Mucosa of stomach (tissue), 1 donor: ENCODE measurements around the gene RTN4IP1.
"Not testable (repeated sequence)": the region's sequence is repeated elsewhere in the genome, so short reads cannot be mapped to it uniquely, and the experiment has no call there.

Experiments
- H3K27me3 ChIP-seq: one replicate; pipeline ENCODE4 v1.7.0; 2013; ENCODE audit warnings: mild to moderate bottlenecking, low read length; ENCODE audit not compliant: control insufficient read depth, insufficient read depth
- H3K36me3 ChIP-seq: one replicate; pipeline ENCODE4 v1.7.0; 2013; ENCODE audit warnings: low read length; ENCODE audit not compliant: control insufficient read depth, insufficient read depth
- H3K4me1 ChIP-seq: one replicate; pipeline ENCODE4 v1.7.0; 2013; ENCODE audit warnings: mild to moderate bottlenecking, low read length; ENCODE audit not compliant: control insufficient read depth, insufficient read depth
- H3K4me3 ChIP-seq: one replicate; pipeline ENCODE4 v1.7.0; 2013; ENCODE audit warnings: low read length
- H3K9ac ChIP-seq: one replicate; pipeline ENCODE4 v1.7.0; 2013; ENCODE audit warnings: mild to moderate bottlenecking, low read length, moderate library complexity
- H3K9me3 ChIP-seq: one replicate; pipeline ENCODE4 v1.7.0; 2013; ENCODE audit warnings: mild to moderate bottlenecking, low read length, moderate library complexity; ENCODE audit not compliant: control insufficient read depth
- donor health status: Pancreatic carcinoma.

Gene RTN4IP1

GRCh38 chr6:106568530-106568929 lies 60.8 kb downstream of the RTN4IP1 start:
- Histone ChIP-seq H3K36me3 (no peaks in the 10 kb centered on the region), H3K9ac (no peak overlapping the region), H3K27me3 (no peaks in the 10 kb centered on the region), H3K4me1 (no peaks in the 10 kb centered on the region), H3K9me3 (no peaks in the 10 kb centered on the region), H3K4me3 (no peak overlapping the region)

- no peaks in the 10 kb centered on the region for H3K27me3 ChIP-seq
- no peak overlapping the region for H3K9ac ChIP-seq
- no peak overlapping the region for H3K4me3 ChIP-seq
- no peaks in the 10 kb centered on the region for H3K9me3 ChIP-seq
- H3K4me1 ChIP-seq = no peaks in the 10 kb centered on the region
- H3K36me3 ChIP-seq = no peaks in the 10 kb centered on the region
Observed at GRCh38 chr6:106564476-106564875, 64.8 kb downstream of the RTN4IP1 start.

DNA sequence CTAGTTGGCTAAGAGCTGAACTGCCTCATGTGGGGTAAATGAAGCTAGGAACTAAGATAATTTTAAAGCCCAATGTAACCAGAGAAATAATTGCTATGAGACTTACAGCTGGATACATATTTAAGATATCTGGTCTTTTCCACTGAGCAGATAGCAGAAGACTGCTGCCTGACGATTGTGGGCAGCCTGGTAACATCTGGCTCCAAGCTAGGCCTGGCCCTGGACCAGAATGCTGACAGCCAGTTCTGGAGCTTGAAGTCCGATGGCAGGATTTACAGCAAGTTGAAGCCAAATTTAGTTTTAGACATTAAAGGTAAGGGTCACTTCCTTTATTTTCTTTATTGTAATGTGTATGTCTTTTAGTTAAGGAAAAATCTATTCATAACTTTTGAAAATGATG lies 65.7 kb downstream of the RTN4IP1 start:
- Histone ChIP-seq H3K27me3 (no peaks in the 10 kb centered on the region), H3K9me3 (no peaks in the 10 kb centered on the region), H3K9ac (no peak overlapping the region), H3K4me1 (no peaks in the 10 kb centered on the region), H3K4me3 (no peak overlapping the region), H3K36me3 (no peaks in the 10 kb centered on the region)

GRCh38 chr6:106561686-106562405 lies 67.5 kb downstream of the RTN4IP1 start:
- Histone ChIP-seq H3K9me3 (no peaks in the 10 kb centered on the region), H3K4me1 (no peaks in the 10 kb centered on the region), H3K27me3 (no peaks in the 10 kb centered on the region), H3K9ac (no peak overlapping the region), H3K36me3 (no peaks in the 10 kb centered on the region), H3K4me3 (no peak overlapping the region)

DNA sequence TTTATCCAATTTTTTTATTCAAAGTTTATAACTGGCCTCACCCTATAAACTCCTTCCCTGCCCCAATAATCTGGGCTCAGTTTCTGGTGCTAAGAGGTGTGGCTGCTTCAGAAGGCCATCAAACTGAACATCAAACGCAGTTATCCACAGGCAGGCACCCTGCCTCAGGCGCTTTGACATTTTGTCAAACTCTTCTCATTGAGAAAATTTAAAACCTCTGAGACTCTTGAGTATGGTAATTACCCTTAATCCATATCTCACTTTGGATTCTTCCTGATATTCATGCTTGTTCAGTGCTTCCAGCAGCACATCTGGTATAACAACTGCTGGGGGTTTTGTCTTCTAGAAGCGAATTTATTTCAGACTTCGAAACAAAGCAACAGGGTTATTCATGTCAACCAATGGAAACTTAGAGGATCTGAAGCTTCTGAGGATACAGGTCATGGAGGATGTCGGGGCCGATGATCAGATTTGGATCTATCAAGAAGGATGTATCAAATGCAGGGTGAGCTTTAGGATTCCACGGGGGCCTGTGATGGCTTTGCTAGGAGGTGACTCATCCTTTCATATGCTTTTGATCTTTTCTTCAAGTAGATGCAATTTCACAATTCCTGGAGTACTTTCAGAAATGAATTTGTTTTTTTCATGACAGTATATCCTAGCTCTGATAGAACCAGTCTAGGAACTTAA lies 68.2 kb downstream of the RTN4IP1 start:
- Histone ChIP-seq H3K9ac (no peak overlapping the region), H3K4me1 (no peaks in the 10 kb centered on the region), H3K4me3 (no peak overlapping the region), H3K36me3 (no peaks in the 10 kb centered on the region), H3K27me3 (no peaks in the 10 kb centered on the region), H3K9me3 (no peaks in the 10 kb centered on the region)

- H3K36me3 ChIP-seq, H3K4me3 ChIP-seq: not testable (repeated sequence)
Observed at GRCh38 chr6:106559659-106560058, 69.6 kb downstream of the RTN4IP1 start.

GRCh38 chr6:106558364-106558763 lies 70.9 kb downstream of the RTN4IP1 start:
- no peaks in the 10 kb centered on the region for H3K9me3 ChIP-seq
- H3K4me1 ChIP-seq = no peaks in the 10 kb centered on the region
- no peaks in the 10 kb centered on the region for H3K36me3 ChIP-seq
- H3K9ac ChIP-seq = no peak overlapping the region
- H3K27me3 ChIP-seq = no peaks in the 10 kb centered on the region
- H3K4me3 ChIP-seq = no peak overlapping the region

More at GRCh38 chr6:106559659-106560058, 69.6 kb downstream of the RTN4IP1 start:
- not testable (repeated sequence) for H3K9me3 ChIP-seq, H3K9ac ChIP-seq, H3K27me3 ChIP-seq, H3K4me1 ChIP-seq

DNA sequence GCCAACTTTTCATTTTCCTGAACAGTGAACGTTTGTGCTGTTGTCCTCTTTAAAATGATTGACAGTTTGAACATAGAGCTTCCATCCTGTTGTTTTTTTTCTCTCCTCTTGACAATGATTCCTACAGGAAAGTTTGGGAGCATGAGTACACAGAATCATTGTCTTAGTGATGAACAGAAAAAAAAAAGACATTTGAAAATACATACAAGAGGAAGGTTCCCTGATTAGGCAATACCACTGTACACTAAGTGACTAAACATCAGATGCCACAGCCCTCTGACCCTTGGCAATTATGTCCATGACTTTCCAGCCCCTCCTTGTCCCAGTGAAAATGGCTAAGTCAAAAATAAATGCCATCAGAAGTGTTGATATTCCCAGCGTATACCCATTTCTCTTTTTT lies 71.5 kb downstream of the RTN4IP1 start:
- no peaks in the 10 kb centered on the region for H3K9me3 ChIP-seq
- no peak overlapping the region for H3K9ac ChIP-seq
- H3K27me3 ChIP-seq = no peaks in the 10 kb centered on the region
- no peaks in the 10 kb centered on the region for H3K36me3 ChIP-seq
- no peaks in the 10 kb centered on the region for H3K4me1 ChIP-seq
- no peak overlapping the region for H3K4me3 ChIP-seq

GRCh38 chr6:106556368-106556960 lies 72.8 kb downstream of the RTN4IP1 start:
- Histone ChIP-seq H3K36me3 (no peaks in the 10 kb centered on the region), H3K9me3 (no peaks in the 10 kb centered on the region), H3K9ac (no peak overlapping the region), H3K4me3 (no peak overlapping the region), H3K4me1 (no peaks in the 10 kb centered on the region), H3K27me3 (no peaks in the 10 kb centered on the region)

DNA sequence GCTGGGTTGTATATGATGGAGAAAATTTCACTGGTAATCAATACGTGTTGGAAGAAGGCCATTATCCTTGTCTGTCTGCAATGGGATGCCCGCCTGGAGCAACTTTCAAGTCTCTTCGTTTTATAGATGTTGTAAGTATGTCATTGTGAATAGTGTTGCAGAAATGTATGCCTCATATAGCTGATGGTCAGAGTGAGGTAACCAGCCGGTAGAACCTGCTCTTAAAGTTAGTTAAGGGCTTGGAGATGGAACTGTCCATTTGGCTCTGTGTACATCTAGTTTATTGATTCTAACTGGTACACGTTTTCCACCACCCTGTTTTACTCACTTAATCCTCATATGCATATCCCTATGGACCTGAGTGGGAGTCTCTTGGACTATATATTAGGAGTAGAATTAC lies 73.5 kb downstream of the RTN4IP1 start:
- Histone ChIP-seq H3K4me1 (no peaks in the 10 kb centered on the region), H3K27me3 (no peaks in the 10 kb centered on the region), H3K9me3 (no peaks in the 10 kb centered on the region), H3K36me3 (no peaks in the 10 kb centered on the region), H3K9ac (no peak overlapping the region), H3K4me3 (no peak overlapping the region)

GRCh38 chr6:106553440-106553839 lies 75.9 kb downstream of the RTN4IP1 start:
- H3K9me3 ChIP-seq = no peaks in the 10 kb centered on the region
- H3K27me3 ChIP-seq = no peaks in the 10 kb centered on the region
- no peak overlapping the region for H3K4me3 ChIP-seq
- no peak overlapping the region for H3K9ac ChIP-seq
- no peaks in the 10 kb centered on the region for H3K36me3 ChIP-seq
- H3K4me1 ChIP-seq = no peaks in the 10 kb centered on the region

DNA sequence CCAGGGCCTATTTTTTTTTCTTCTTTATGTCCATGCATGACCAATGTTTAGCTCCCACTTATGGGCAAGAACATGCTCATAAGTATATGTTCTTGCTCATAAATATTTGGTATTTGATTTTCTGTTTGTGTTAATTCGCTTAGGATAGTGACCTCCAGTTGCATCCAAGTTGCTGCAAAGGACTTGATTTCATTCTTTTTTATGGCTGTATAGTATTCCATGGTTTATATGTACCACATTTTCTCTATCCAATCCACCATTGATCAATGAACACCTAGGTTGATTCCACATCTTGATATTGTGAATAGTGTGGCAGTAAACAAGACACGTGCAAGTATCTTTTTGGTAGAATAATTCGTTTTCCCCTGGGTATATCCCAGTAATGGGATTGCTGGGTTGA lies 78.1 kb downstream of the RTN4IP1 start:
- Histone ChIP-seq H3K9me3 (no peaks in the 10 kb centered on the region), H3K27me3 (no peaks in the 10 kb centered on the region), H3K4me3 (no peak overlapping the region), H3K36me3 (no peaks in the 10 kb centered on the region), H3K4me1 (peaks cover 10% of the 10 kb centered on the region), H3K9ac (no peak overlapping the region)
